HPDE6-E6E7 (cell line): ENCODE results near the gene CSH2.
"Not testable (repeated sequence)": the region's sequence is repeated elsewhere in the genome, so short reads cannot be mapped to it uniquely, and the experiment has no call there.

Experiments
- DNase-seq: peaks from one replicate; pipeline ENCODE4 v3.0.0; 2011; ENCODE audit warnings: missing footprints; ENCODE audit errors: extremely low spot score

CSH2 gene

DNA sequence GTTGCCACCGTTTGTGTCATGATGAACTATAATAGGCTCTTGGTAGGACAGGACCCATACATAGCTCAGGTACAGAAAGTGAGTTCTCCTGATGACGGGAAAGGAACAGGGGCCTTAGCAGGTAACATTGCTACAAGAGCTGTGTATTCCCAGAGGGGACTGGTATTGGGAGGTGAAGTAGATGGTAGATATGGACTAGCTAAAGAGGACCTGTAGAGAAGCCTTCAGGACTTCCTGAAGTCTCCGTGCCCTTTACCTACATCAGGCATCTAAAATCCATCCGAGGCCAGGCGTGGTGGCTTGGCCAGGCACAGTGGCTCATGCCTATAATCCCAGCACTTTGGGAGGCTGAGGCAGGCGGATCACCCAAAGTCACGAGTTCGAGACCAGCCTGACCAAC is 18.3 kb downstream of the CSH2 start:
- no peak for DNase-seq

DNA sequence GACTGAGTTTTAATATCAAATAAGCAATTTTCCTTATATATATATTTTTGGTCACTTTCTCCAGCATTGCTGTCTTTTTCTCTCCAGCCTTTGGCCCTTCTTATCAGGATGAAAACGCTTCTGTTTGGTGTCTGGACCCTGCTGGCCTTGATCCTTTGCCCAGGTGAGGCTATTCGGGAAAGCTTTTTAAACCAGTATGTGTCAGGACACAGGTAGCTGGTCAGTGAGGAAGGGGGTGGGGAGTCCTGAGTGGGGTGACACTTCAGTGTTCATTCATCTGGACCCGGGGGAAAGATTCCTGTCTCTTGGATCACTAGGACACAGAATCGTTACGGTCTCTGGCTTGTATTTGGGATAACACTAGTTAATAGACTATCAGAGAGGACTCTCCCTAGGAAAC is 18.8 kb downstream of the CSH2 start:
- no peak for DNase-seq

DNA sequence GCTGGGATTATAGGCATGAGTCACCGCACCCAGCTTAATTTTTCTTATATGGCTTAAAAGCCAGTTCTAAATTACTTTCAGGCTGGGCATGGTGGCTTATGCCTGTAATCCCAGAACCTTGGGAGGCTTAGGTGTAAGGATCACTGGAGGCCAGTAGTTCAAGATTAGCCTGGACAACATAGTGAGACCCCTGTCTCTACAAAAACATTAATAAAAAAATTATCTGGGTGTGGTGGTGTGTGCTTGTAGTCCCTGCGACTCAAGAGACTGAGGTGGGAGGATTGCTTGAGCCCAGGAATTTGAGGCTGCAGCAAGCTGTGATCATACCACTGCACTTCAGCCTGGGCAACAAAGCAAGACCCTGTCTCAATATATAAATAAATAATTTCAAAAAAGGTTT is 20.2 kb downstream of the CSH2 start:
- no peak for DNase-seq

- DNase-seq, result no peak
These were observed 23.1 kb downstream of the CSH2 start for GRCh38 chr17:63850401-63850800.

DNA sequence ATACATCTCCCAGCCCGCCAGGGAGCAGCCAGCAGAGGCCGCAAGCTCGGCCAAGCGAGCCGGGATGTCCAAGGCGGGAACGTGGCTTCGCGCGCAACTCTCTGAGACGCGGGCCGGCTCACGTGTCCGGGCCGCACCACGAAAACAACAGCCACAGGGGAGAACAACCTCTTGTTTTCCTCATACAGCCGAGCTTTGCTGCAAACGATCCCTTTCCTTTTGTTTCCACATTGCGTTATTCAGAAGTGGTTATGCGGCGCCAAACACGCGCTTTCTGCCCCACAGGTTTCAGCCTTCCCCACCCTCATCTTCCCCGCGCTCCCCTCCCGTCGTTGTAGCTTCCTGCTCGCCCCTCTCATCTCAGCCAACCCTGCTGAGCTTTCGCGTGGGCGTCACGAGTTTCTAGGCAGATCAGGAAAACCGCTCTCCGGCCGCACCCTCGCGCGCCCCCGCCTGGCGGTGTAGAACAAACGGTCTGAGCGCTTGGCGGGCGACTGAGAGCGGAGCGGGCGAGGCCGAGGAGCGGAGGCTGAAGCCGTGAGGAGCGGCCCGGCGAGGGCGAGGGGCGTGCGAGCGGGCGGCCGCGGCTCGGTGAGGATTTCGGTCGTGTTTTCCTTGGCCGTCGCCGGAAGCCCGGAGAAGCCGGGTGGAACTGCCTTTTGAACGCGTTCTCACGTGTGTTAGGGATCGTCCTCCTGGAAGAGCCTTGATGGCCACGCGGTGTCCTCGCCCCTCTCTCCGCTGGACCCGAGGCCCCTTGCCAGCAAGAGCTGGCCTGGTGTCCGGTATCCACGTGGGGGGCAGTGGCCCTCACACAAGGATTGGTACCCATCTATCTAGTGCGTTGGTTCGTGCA is 24.4 kb downstream of the CSH2 start:
- peak; percentile 96 for DNase-seq

DNA sequence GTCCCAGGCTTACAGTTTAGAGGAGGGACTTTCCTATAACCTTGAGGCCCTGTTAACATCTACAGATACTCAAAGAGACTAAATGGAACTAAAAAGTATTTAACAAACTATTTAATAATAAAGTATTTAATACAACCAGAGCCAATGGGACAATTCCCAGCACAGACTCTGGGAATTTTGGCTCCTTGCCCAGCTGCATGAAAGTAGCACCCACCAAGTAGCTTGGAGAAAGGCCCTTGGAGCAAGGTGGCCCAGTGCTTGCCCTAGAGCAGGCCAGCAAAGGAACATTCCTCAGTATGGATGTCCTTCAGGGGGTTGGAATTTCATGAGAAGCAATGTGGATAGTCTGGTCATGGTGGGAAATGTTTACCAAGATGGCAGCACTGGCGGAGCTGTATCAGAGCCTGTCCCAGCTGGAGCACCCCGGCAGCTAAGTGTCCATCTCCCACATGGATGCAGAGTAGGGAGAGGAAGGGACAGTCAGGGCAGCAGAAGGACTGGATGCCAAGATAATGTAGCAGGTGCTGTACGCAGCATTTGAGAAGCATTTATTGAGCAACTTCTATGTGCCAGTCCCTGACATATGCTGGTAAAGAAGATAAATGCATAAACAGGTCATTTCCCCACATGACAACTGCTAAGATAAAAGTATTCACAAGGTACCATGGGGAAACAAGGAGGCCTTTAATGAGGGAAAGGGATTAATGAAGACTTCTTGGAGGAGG is 25.8 kb downstream of the CSH2 start:
- no peak for DNase-seq

DNA sequence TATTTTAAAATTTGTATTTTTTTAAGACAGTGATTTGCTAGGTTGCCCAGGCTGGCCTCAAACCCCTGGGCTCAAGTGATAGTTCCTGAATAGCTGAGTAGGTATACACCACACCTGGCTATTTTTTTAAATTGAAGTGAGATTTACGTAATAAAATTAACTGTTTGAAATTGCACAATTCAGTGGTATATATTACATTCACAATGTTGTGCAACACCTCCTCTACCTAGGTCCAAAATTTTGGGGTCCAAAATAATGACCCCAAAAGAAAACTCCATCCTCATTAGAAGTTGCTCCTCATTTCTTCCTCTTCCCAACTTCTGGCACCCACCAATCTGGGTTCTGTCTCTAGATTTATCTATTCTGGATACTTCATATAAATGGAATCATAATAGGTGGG is 28.0 kb downstream of the CSH2 start:
- DNase-seq, result no peak

DNA sequence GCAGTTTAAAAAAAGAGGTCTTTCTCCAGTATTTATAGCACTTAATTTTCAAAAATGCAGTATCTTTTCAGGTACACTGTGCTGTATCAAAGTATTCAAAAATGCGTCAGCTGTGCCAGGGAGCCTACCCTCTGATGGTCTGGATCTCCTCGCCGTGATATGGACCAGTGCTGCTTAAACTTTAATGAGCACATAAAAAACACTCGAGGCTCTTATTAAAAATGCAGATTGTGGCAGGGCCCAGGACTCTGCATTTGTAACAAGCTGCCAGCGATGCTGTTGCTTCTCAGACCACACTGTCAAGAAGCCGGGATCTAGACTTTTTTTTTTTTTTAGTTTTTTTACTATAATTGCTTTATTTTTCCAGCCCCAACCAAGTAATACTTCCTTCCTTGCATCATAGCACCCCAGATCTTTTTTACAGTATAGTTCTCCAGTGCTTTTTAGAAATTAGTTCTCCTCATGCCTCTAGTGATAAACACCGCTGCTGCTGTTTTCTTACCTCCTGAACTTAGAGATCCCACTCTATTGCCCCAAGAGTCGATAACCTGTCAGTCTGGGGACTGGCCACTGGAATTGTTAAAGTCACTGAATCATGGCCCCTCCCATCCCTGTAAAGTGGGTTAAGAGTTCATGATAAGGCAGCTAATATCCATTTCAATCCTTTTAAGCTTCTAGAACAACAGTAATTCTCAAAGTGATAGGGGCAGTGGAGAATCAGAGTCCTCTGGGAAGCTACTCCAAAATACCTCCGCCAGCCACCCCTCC is 29.4 kb downstream of the CSH2 start:
- DNase-seq, result no peak

- not testable (repeated sequence) for DNase-seq
These were observed 30.0 kb downstream of the CSH2 start for GRCh38 chr17:63843387-63843888.

DNA sequence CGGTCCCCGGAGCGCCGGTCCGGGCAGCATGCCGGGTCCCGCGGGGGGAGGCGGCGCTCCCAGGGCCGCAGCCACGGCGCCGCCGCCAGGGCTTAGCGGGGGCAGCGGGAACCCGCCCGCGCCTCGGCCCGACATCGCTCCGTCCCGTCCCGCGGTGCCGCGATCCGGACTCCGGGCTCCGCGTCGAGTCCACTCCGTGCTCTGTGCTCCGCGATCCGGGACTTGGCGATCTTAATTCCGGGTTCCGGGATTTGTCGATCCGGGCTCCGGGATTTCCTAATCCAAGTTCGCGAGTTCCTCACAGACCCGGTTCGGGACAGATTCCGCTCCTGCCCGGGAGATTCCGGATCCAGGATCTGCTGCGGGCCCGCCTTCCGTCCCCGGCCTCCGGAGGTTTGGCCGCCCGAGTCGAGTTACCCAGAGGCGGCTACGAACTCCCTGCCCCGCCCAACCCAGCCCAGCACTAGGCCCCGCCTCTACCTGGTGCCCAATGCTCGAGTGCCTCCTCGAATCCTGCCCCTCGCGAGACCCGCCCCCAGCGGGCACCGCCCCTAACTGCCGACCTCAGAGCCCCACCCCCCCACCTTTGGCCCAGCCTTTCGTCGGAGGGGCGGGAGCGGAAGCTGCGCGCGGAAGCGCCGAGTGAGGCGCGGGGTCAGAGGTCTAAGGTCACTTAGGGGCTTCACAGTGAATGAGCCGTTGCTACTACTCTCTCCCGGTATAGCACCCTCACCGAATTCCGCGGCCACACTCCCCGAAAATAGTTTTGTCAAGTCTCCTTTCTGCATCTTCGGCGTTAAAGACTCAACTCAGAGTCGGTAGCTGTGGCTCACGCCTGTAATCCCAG is 30.7 kb downstream of the CSH2 start, which contains the start of gene SMARCD2:
TSS of gene SMARCD2 (minus strand) at position 146 of the 847 bp plus-strand sequence. CDS start at position 135, 11 bp downstream.
- peak; percentile 94 for DNase-seq

- DNase-seq, result no peak
These were observed 31.3 kb downstream of the CSH2 start for GRCh38 chr17:63842173-63842539.

GRCh38 chr17:63841350-63842172 is 31.9 kb downstream of the CSH2 start:
- DNase-seq, result no peak

DNA sequence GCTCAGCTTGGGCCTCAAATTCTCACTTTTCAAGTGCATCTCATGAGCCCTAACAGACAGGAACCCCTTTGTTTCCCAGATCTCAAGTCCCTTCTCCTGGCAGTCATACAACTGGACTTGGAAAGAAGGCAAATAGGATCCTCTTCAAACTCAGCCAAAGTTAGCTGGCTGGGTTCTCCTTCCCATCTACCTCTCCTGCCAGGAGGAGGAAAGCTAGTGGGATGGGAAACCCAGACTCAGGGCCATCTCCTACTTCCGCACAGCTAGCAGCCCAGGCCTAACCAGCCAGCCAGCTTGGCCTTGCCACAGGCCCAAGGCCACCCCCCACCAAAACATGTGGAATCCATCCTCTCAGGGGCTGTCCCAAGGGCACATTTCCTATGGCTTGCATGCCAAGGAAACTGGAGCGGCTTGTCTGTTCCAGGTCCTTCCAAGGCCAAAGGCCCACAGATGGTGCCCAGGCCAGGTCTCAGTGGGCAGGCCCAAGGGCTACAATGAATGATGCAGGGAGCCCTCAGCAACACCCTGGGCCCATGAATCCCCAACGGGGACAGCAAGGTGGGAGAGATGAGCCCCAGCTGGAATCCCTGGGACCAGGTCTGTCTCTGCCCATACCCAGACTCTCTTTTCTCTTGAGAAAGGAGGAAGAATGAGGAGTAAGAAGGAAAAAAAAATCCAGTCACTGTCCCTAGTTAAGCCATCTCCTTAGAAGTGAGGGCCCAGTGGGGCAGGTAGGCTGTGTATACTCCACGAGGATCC is 32.7 kb downstream of the CSH2 start:
- no peak for DNase-seq

DNA sequence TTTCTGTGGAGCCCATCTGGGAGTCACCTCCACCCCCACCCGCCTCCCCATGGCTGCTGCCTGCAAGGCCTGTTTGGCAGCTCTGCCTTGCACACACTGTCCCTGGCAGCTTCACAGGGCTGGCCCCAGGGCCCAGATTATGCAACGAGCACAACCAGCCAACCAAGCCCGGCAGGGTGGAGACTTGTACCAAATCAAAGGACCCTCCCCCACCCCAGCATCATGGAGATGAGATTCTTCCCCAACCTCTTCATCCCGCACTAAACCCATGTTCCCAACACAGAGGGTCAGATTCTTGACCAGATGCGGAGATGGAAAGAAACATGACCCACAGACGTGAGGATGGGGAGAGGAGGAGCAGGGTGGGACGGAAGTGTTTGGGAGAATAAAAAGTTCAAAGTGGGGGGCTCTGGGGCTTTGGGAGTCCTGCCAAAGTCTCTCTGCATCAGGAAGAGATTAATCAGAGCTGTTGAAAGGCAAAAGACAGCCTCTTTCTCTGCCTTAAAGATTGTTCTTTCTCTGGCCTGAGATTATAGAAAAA is 34.8 kb downstream of the CSH2 start:
- DNase-seq, result peak; percentile 47

DNA sequence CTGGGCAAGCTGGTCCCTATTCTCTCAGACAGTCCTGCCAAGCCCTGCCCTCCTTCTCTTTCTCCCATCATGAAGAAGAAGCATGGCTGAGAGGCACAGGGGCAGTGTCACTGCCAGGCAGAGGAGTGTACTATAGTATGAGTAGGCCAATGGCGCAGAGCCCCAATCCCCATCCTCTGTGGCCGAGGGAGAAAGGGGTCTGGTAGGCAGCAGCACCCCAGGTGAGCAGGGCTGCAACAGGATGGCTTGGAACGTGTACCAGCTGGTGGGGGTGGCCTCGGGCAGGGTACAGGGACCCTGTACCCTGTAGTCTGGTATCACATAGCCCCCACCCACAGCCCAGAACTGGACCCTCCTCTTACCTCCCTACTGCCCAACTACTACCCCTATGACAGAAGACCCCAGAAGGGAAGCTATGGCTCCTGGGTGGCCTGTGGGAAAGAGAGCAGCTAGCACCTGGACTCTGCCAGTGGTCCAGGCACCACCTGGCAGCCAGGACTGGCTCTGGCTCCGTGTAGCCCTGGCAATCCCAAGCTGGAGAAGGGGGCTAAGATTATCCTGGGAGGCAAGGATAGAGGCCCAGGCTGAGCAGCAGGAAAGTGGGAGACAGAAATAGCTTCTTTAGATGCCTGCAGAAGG is 35.4 kb downstream of the CSH2 start:
- no peak for DNase-seq

DNA sequence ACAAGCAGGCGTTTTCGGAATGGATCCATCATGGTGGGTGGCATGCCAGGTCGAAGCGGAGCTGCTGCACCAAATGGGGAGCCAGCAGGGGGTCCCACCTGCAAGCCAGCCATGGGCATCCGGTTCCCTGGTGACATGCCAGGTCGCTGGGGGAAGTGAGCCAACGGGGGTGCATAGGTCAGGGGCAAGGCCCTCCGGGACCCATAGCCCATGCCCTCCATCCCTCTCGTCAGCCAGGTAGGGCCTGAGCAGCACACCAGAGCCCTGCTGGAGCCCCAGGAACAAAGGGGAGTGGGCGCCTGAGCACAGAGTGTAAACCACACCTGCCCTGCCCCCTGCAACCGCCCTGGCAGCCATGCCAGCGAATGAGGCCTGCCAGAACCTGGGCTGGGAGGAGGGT is 36.0 kb downstream of the CSH2 start:
- DNase-seq, result no peak

GRCh38 chr17:63836811-63837210 is 36.7 kb downstream of the CSH2 start:
- no peak for DNase-seq

- DNase-seq, result no peak
These were observed 38.2 kb downstream of the CSH2 start for GRCh38 chr17:63835167-63835720.
